ENCODE data around the gene DNAJC6. TPM values are rescaled to one million over a fixed set of nuclear protein-coding genes. Genes with fewer than 3 reads are reported as not detected.
"Not testable (repeated sequence)": the region's sequence is repeated elsewhere in the genome, so short reads cannot be mapped to it uniquely, and the experiment has no call there.

Gene DNAJC6
- total RNA-seq, 1 donor from 2014 or later = 2.0 TPM

DNA sequence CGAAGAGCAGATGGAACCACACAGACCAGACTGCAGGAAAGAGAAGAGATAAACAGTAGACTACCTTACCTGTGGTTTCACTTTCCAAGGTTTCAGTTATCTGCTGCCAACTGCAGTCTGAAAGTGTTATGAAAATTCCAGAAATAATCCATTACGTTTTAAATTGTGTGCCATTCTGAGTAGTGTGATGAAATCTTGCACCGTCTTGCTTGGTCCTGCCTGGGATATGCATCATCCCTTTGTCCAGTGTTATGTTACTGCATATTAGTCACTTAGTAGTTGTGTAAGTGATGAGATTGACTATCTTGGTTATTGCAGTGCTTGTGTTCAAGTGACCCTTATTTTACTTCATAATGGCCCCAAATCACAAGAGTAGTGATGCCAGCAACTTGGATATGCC is 33.9 kb downstream of the DNAJC6 start:
- no peak for DNase-seq

DNA sequence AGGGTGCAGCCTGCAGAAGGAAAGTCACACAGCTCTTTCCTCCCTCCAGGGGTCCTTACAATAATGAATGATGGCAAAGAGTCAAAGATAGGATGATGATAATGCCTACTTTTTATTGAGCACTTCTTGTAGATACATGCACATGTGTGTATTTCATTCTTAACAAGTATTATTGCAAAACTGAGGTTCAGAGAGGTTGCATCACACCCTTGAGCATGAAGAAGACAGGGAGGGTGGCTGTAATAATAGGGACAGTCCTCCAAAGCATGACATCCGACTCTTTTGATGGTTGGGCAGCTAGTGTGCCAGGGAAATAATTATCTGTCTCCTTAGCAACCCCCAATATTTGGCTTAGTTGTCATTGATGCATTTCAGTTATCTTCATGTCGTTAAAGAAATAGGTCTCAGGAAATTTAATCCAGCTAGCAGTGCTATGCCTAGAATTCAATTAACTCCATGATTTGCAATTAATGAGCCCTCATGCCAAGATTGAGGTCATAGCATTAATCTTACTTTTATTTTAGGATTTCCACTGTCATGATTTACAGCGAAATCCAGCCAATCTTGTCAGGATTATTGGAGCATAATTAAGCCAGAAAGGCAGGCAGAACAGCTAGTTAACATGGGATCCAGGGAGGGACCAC is 35.0 kb downstream of the DNAJC6 start:
- intact Hi-C loops (cut with DNase I) = no loop called here
- DNase-seq (no peak), ATAC-seq (ENCODE audit: poor library complexity) (no peak)

More for the DNA sequence above, 33.9 kb downstream of the DNAJC6 start:
- intact Hi-C loops (cut with DNase I) = no loop called here
- no peak for ATAC-seq (ENCODE audit: poor library complexity)

DNA sequence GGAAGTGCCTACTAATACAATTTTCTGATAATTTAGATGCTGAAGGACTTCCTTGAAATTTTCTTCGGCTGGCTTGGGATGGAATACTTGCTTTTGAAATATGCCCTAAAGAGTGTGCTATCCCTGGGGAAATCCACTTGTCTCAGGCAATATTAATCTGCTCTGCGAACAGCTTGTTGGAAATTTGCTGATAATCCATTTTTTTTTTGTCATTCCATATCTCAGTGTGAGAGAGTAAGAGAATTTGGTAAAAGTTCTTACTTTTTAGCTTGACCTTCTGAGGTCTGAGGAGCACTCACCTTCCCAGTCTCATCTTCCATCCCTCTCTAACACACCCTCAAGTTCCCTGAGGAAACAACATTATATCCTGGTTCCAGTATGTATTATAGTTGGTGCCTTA is 36.8 kb downstream of the DNAJC6 start:
- no peak for ATAC-seq (ENCODE audit: poor library complexity)
- intact Hi-C loops (cut with DNase I) = no loop called here
- DNase-seq = no peak

DNA sequence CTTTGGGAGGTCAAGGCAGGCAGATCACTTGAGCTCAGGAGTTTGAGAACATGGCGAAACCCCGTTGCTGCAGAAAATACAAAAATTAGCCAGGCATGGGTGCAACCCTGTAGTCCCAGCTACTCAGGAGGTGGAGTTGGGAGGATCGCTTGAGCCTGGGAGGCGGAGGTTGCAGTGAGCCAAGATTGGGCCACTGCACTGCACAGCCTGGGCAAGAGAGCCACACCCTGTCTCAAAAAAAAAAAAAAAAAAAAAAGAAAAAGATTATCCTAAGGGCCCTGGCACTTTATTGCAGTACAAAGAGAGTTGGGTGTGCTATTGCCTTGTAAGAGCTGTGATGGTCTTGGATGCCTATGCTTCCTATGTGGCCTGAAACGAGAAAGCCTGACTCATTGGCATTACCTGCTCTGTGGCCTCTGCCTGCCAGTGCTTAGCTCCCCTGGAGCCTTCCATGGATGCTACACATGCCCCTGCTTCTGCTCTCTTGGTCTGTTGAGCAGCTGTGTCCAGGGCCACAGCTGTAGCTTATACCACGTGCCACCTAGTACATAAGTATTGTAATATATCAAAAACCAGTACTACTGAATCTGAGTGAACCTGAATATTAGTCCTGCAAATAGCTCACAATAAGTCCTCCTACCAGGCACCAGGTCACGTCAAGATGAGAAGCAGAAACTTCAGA is 45.8 kb downstream of the DNAJC6 start:
- intact Hi-C loops (cut with DNase I) = no loop called here
- DNase-seq (no peak), ATAC-seq (ENCODE audit: poor library complexity) (no peak)

DNA sequence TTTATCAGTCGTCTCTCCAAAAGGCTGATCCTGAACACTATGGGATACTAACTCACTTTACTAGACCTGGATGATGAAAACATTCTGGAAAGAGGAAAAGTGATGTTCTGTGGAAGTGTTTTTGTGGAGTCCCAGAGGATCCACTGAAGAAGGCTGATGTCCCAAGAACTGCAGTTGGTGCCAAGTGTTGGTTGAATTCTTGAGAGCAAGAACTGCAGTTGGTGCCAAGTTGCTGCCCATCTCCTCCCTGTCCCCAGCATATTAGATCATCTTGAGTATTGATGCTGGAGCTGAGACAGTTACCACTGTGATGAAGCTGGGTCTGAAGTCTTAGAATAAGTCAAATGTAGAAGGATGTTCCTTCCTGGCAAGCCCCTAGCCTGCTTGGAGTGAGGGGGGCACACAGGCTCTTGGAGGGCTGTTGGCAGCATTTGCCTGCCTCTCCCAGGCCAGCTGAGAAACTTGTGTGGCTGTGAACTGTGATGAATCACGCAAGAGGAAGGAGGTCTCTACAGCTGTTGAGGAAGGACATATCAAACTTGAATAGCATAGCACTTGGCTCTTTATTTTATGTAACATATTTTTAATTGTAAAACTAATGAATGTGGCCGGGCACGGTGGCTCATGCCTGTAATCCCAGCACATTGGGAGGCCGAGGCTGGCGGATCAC is 48.1 kb downstream of the DNAJC6 start:
- DNase-seq (no peak), ATAC-seq (ENCODE audit: poor library complexity) (no peak)
- intact Hi-C loops (cut with DNase I) = no loop called here

DNA sequence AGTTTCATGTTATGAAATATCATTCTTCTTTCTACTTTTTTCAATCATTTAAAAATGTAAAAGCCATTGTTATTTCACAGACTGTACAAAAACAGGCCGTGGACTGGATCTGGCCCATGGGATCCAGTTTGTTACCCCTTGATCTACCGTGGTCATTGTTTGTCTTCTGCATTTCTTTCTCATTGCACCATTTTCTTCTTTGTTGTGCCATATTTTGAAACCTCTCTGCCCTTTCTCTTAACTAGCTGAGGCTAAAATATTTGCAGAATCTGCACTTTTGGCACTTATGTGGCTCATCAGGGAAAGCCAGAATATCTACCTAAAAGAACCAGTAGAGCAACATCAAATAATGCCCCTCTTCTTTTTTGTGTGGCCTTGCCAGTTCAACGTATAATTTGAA is 50.5 kb downstream of the DNAJC6 start:
- ATAC-seq (ENCODE audit: poor library complexity) (no peak), DNase-seq (no peak)
- intact Hi-C loops (cut with DNase I) = no loop called here

DNA sequence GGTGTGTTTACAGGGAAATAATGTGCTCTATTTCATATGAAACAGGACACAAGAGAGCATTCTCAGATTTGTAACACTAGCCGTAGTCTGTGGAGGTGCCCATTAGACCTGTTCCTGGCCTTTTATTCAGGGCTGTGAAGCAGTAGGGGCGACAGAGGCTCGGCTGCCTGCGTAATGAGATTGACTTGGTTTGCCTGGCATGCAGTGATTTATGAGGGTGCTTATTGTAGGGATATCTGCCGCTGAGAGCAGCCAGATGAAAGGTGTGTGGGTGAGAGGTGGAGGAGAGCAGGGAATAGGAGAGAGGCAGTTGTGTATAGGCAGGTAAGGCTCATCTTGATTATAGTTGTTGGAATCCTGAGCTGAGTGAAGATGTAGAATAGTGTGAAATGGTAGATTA is 51.3 kb downstream of the DNAJC6 start:
- intact Hi-C loops (cut with DNase I) = no loop called here
- ATAC-seq (ENCODE audit: poor library complexity) (no peak), DNase-seq (no peak)

DNA sequence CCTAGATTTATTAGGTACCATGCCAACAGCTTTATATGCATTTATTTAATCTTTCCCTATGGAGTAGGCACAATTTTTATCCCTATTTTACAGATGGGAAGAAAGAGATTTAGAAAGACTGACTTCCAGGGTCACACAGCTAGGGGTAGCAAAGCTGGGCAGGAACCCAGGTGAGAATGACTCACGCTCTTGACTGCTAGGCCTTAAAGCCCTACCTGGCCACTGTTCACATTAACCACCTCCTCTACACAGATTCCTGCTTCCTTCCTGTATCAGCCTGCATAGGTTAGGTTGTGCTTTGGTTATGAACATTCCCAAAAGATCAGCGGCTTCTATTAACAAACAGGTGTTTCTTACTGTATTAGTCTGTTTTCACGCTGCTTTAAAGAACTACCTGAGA is 53.2 kb downstream of the DNAJC6 start:
- intact Hi-C loops (cut with DNase I) = no loop called here

DNA sequence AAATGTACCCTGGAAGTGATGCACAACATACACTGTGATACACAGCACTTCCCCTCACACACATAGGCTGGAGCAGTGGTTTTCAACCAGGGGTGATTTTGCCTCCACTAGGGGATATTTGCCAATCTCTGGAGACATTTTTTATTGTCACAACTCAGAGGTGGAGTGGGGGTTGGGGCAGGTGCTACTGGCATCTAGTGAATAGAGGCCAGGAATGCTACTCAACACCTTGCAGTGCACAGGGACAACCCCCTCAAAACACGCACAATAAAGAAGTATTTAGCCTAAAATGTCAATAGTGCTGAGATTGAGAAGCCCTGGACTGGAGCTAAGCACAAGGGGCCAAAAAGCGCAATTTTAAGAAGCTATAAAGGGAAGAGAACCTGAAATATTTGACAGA is 54.1 kb downstream of the DNAJC6 start:
- DNase-seq = no peak
- ATAC-seq (ENCODE audit: poor library complexity) = no peak
- intact Hi-C loops (cut with DNase I) = no loop called here

More for the DNA sequence above, 53.2 kb downstream of the DNAJC6 start:
- DNase-seq (no peak), ATAC-seq (ENCODE audit: poor library complexity) (no peak)

DNA sequence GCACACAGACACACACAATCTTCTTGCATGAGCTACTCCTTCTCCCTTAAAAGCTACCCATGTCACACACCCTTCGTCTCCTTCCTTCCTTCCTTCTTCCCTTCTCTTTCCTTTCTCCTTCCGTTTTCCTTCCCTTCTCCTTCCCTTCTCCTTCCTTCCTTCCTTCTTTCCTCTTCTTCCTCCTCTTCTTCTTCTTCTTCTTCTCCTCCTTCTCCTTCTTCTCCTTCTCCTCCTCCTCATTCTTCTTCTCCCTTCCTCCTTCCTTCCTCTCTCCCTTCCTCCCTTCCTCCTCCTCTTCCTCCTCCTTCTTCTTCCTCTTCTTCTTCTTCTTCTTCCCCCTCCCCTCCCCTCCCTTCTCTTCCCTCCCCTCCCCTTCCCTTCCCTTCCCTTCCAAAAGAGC is 59.1 kb downstream of the DNAJC6 start:
- intact Hi-C loops (cut with DNase I) = no loop called here
- DNase-seq (no peak), ATAC-seq (ENCODE audit: poor library complexity) (no peak)

DNA sequence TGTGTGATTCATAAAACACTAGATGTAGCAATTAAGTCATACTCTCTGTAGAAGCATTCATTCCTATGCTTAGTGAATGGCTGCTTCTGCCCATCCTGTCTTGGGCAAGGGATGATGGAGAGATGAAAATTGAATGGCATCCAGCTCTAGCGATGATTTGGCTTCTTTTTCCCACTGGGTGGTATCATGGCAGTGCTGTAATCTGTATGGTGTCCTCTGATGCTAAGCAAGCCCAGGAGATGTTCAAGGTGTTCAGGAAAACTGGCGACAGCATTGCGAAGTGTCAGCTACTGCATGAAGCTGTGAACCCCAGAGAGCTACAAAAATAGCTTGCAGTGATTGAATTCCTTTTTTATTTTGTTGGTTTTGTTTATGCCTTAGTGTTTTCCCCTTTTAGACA is 62.2 kb downstream of the DNAJC6 start:
- DNase-seq (no peak), ATAC-seq (ENCODE audit: poor library complexity) (no peak)
- intact Hi-C loops (cut with DNase I) = no loop called here

DNA sequence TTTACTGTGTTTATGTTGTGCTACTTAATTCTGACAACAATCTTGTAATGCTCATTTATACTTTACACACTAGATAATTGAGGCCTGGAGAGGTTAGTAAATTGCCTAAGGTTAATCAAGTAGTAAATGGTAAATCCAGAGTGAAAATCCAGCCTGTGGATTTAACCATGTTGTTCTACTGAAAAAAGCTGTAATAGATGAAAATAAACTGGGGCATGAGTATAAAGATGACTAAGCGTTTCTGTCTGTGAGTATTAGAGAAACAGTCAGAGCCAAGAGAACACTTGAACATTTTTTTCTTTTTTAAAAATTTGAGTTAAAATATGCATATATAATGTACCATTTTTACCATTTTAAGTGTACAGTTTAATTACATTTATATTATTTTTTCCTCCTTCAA is 63.2 kb downstream of the DNAJC6 start:
- ATAC-seq (ENCODE audit: poor library complexity) = no peak
- no peak for DNase-seq
- intact Hi-C loops (cut with DNase I) = no loop called here

DNA sequence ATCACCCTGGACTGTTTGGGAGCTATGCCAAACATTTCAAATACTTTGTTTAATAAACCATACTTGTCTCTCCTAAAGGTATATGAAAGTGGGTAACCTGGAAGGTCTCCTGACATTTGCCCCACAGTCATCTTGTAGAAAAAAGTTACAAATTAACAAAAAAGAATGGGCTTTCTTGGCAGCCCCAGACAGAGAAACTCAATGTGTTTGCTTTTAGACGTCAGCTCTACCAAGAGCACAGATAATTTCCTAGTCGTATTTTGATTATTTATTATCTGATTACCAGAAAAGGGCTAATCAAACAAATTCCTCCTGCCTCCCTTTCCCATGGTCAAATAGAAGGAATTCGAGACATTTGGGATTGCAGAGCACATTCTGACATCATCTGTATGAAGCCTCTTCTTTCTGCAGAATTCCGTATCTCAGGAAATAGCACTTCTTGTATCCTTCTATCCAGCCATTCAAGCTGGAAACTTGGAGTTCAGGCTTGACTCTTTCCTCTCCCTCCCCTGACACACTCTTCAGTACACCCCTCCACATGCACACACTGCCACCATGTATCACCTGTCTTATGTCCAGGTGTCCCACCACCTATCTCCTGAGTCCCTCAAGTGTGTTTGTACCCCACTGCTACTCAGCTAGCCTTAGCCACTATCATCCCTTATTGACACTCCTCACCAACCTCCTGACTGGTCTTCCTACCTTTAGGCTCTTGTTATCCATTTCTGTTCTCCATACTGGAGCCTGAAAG is 68.3 kb downstream of the DNAJC6 start:
- DNase-seq (no peak), ATAC-seq (ENCODE audit: poor library complexity) (no peak)
- intact Hi-C loops (cut with DNase I) = no loop called here

DNA sequence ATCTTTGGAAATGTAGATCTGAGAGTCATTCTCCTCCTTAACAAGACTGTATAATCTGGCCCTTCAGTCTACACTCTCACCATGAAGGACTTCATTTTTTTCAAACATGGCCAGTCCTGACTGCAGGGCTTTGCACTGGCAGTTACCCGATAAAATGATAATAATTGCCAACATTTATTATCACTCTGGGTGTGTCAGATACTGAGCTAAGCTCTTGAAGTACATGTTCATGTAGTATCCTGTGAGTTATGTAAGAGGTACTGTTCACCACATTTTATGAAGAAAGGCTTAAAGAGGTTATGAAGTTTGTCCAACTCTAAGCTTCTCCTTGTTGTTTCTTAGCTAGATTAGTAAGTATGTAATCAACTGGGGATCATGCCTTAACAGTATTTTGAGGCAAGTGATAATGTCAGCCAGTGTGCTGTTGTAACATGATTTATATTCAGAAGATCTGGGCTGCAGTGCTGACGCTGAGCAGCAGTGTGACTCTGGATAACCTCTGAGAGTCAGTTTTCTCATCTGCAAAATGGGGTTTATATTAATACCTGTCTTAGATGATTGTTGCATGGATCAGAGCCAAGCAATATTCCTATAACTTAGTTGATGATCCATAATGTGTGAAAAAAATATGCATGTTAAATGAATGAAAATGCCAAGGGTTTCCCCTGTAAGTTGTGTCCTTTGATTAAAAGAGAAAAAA is 69.1 kb downstream of the DNAJC6 start:
- ATAC-seq (ENCODE audit: poor library complexity) = no peak
- intact Hi-C loops (cut with DNase I) = no loop called here
- DNase-seq = no peak

DNA sequence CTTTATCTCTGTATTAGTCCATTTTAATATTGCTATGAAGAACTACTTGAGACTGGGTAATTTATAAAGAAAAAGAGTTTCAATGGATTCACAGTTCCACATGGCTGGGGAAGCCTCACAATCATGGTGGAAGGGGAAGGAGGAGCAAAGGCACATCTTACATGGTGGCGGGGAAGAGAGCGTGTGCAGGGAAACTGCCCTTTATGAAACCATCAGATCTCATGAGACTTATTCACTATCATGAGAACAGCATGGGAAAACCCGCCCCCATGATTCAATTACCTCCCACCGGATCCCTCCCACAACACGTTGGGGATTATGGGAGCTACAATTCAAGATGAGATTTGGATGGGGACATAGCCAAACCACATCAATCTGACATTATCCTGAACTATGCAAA is 75.1 kb downstream of the DNAJC6 start:
- ATAC-seq (ENCODE audit: poor library complexity); DNase-seq; intact Hi-C loops (cut with DNase I): not testable (repeated sequence)

DNA sequence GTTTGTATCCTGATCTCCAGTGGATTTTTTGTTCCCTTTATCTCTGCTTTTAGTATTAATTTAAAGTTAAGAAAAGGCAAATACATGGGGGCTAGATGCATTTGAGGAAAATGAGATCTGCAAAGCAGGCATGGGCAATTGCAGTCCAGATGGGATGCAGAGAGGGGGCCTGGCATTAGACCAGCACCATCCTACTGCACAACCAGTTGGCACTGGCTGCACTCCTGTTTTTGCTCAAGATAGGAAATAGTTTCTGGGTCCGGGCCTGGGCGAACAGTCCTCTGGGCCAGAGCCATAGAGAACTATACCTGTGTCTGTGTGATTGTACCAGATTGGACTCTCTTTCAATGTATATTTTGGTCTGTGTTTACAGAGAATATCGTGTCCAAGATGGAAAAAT is 77.1 kb downstream of the DNAJC6 start:
- no peak for DNase-seq
- intact Hi-C loops (cut with DNase I) = loop anchor here (5.0 kb wide), 1 partner anchor 216 kb away; no protein-coding TSS in a partner anchor
- ATAC-seq (ENCODE audit: poor library complexity) = no peak

DNA sequence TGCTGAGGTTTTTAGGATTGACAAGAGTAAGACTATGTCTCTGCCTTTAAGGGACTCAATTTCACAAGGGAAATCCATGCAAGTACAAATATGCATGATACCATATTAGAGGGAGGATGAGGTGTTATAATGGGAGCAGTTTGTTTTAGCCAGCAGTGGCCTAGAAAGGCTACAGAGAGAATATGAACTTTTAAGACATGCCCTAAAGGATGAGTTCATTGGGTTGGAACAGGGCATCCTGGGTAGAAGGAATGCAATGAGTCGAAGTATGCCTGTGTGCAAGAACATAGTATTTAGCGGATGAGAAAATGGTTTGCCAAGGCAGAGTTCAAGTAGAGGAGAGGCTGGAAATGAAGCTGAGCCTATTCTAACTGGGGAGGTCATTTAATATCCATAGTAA is 78.5 kb downstream of the DNAJC6 start:
- intact Hi-C loops (cut with DNase I) = loop anchor here (5.0 kb wide), 1 partner anchor 214 kb away; no protein-coding TSS in a partner anchor

DNA sequence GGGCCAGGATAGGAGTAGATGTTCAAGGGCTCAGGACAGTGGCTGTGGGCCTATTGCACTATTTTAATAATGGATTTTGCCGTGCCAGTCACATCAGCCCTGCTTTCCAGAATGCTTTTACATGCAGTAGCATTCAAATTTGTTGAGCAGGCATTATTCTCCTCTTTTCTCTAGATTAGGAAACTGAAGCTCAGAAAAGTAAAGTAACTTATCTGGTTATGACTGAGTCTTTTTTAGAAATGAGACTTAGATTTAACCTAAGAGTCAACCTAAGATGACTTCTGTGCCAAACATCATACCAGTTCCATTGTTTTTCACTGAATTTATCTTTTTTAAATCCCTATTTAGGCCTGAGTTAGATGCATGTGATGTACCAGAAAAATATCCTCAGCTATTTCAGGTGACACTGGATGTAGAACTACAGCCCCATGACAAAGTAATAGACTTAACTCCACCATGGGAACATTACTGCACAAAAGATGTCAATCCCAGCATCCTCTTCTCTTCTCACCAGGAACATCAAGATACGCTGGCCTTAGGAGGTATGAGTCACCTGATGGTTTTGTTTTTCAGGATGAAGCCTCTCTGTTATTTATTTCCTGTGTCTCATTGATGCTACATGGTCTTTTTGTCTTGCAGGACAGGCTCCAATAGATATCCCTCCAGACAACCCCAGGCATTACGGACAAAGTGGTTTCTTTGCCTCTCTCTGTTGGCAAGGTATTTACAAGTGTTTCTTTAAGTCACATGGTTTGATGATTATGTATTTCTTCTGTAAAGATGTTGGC is 79.8 kb downstream of the DNAJC6 start:
- DNase-seq (no peak), ATAC-seq (ENCODE audit: poor library complexity) (no peak)
- intact Hi-C loops (cut with DNase I) = loop anchor here (5.0 kb wide), 1 partner anchor 213 kb away; no protein-coding TSS in a partner anchor

More for the DNA sequence above, 78.5 kb downstream of the DNAJC6 start:
- DNase-seq = no peak
- no peak for ATAC-seq (ENCODE audit: poor library complexity)

Measured in Right ventricle myocardium superior (tissue), 1 donor.